Activated naive CD8-positive, alpha-beta T cell (primary cell): ENCODE measurements around the gene CDH7.

ENCODE experiments used
- H3K27ac Mint-ChIP-seq: one replicate; pipeline ENCODE4 v1.8.0; 2021; ENCODE audit warnings: mixed read lengths
- H3K27me3 Mint-ChIP-seq: one replicate; pipeline ENCODE4 v1.8.0; 2021; ENCODE audit warnings: mixed read lengths
- H3K36me3 Mint-ChIP-seq: one replicate; pipeline ENCODE4 v1.8.0; 2021; ENCODE audit warnings: mixed read lengths
- H3K4me1 Mint-ChIP-seq: one replicate; pipeline ENCODE4 v1.8.0; 2021; ENCODE audit warnings: low read depth, mixed read lengths
- H3K4me3 Mint-ChIP-seq: one replicate; pipeline ENCODE4 v1.8.0; 2021; ENCODE audit warnings: mild to moderate bottlenecking, mixed read lengths
- H3K9me3 Mint-ChIP-seq: one replicate; pipeline ENCODE4 v1.8.0; 2021; ENCODE audit warnings: low read depth, mixed read lengths

CDH7 gene

GRCh38 chr18:65922103-65922502 lies 171.3 kb downstream of the CDH7 start:
- Mint-ChIP-seq H3K4me3 (no peak overlapping the region), H3K4me1 (no peaks in the 10 kb centered on the region), H3K36me3 (no peaks in the 10 kb centered on the region), H3K27me3 (no peaks in the 10 kb centered on the region), H3K27ac (no peak overlapping the region), H3K9me3 (no peaks in the 10 kb centered on the region)

- no peak overlapping the region for H3K27ac Mint-ChIP-seq
- H3K9me3 Mint-ChIP-seq: no peaks in the 10 kb centered on the region
- no peaks in the 10 kb centered on the region for H3K4me1 Mint-ChIP-seq
- H3K4me3 Mint-ChIP-seq: no peak overlapping the region
- no peaks in the 10 kb centered on the region for H3K36me3 Mint-ChIP-seq
- H3K27me3 Mint-ChIP-seq: no peaks in the 10 kb centered on the region
Observed at GRCh38 chr18:65924904-65925303, 174.1 kb downstream of the CDH7 start.

DNA sequence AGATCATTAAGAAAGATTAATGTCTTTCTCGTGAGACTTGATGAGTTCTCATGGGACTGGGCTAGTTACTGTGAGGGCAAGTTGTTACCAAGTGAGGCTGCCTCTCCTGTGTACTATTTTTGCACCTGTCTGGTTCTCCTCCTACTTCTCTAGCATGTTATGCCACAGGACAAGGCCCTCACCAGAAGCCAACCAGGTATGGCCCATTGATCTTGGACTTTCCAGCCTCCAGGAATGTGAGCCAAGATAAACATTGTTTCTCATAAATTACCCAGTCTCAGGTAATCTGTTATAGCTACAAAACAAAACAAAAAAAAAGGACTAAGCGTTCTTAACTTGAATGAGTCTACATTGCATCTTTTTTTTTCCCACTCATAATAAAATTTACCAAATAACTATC lies 184.1 kb downstream of the CDH7 start:
- H3K4me1 Mint-ChIP-seq: no peaks in the 10 kb centered on the region
- no peak overlapping the region for H3K4me3 Mint-ChIP-seq
- H3K36me3 Mint-ChIP-seq: no peaks in the 10 kb centered on the region
- peaks cover 16% of the 10 kb centered on the region for H3K9me3 Mint-ChIP-seq
- H3K27me3 Mint-ChIP-seq: no peaks in the 10 kb centered on the region
- no peak overlapping the region for H3K27ac Mint-ChIP-seq

- H3K9me3 Mint-ChIP-seq: peaks cover 16% of the 10 kb centered on the region
- no peaks in the 10 kb centered on the region for H3K4me1 Mint-ChIP-seq
- H3K4me3 Mint-ChIP-seq: no peak overlapping the region
Observed at GRCh38 chr18:65936678-65937077, 185.9 kb downstream of the CDH7 start.

DNA sequence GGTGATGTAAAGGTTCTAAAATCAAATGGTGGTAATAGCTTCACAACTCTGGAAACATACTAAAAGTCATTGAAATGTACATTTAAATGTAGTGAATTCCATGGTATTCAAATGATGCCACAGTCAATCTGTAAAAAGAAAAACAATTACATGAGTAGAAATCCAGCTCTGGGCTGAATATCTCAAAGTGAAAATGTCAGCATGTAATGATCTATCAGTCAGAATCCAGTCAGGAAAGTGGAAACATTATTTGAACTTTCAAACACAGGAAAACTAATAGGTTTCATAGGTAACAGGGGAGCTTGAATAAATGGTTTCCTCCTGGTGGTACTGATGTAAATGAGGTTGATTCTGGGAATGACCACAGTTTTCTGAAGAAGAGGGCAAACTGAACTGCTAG lies 186.4 kb downstream of the CDH7 start:
- no peaks in the 10 kb centered on the region for H3K36me3 Mint-ChIP-seq
- H3K9me3 Mint-ChIP-seq: peaks cover 14% of the 10 kb centered on the region
- no peaks in the 10 kb centered on the region for H3K27me3 Mint-ChIP-seq
- H3K4me3 Mint-ChIP-seq: no peak overlapping the region
- no peaks in the 10 kb centered on the region for H3K4me1 Mint-ChIP-seq
- H3K27ac Mint-ChIP-seq: no peak overlapping the region

More at GRCh38 chr18:65936678-65937077, 185.9 kb downstream of the CDH7 start:
- Mint-ChIP-seq H3K27me3 (no peaks in the 10 kb centered on the region), H3K36me3 (no peaks in the 10 kb centered on the region), H3K27ac (no peak overlapping the region)

GRCh38 chr18:65938592-65939372 lies 188.0 kb downstream of the CDH7 start:
- H3K27ac Mint-ChIP-seq: no peak overlapping the region
- no peaks in the 10 kb centered on the region for H3K36me3 Mint-ChIP-seq
- H3K4me3 Mint-ChIP-seq: no peak overlapping the region
- no peaks in the 10 kb centered on the region for H3K4me1 Mint-ChIP-seq
- no peaks in the 10 kb centered on the region for H3K27me3 Mint-ChIP-seq
- H3K9me3 Mint-ChIP-seq: peaks cover 12% of the 10 kb centered on the region
